Transverse colon (tissue), 4 donors: Measurements from ENCODE around the gene RARB.

Experiments
- CTCF ChIP-seq, 5 experiments: fragments of 200-600 bp in 3 of 5; fragments of 450-650 bp in 2 of 5; sonication (generic) in 3 of 5; IDR thresholded peaks; 1 replicate in 2 of 5; 2 replicates in 3 of 5; pipeline ENCODE4 v1.5.1; 2016 to 2017; ENCODE audit warnings: antibody characterized with exemption in 5 of 5, inconsistent platforms in 3 of 5, mild to moderate bottlenecking in 2 of 5, moderate library complexity in 1 of 5
- EP300 ChIP-seq: sonication (generic); formaldehyde crosslinking; IDR thresholded peaks from one replicate; pipeline ENCODE4 v1.6.1; 2017; ENCODE audit warnings: antibody characterized with exemption, low read depth
- POLR2A ChIP-seq: fragments of 450-650 bp; IDR thresholded peaks from one replicate; pipeline ENCODE4 v1.6.1; 2016; ENCODE audit warnings: antibody characterized with exemption, mild to moderate bottlenecking, moderate library complexity
- POLR2AphosphoS5 ChIP-seq, 3 donors: sonication (generic); formaldehyde crosslinking; IDR thresholded peaks; one replicate each; pipeline ENCODE4 v1.6.1; 2016; ENCODE audit warnings: antibody characterized with exemption in 3 of 3

GRCh38 chr3:25427563-25427941 is 511 bp upstream of the RARB start:
- TF ChIP-seq CTCF (IDR thresholded peaks at IDR 0.05), result no peak
- TF ChIP-seq EP300, result no peak
- no peak for TF ChIP-seq POLR2AphosphoS5 (IDR thresholded peaks at IDR 0.05)
- no peak for TF ChIP-seq POLR2A
